GM19372 (cell line): ENCODE results near the gene MSMB.
"Not testable (repeated sequence)": the region's sequence is repeated elsewhere in the genome, so short reads cannot be mapped to it uniquely, and the experiment has no call there.

ENCODE experiments used
- ATAC-seq: cut with Tn5 transposase; IDR thresholded peaks from one replicate; pipeline ENCODE4 v1.9.1; 2021; ENCODE audit warnings: mild to moderate bottlenecking, low read depth, moderate library complexity; ENCODE audit not compliant: unreplicated experiment

Gene MSMB

GRCh38 chr10:46070749-46071148, 24.7 kb upstream of the MSMB start:
- ATAC-seq = no peak

- ATAC-seq = no peak
These were observed 23.8 kb upstream of the MSMB start for GRCh38 chr10:46069771-46070463.

- no peak for ATAC-seq
These were observed 22.8 kb upstream of the MSMB start for GRCh38 chr10:46068905-46069304.

GRCh38 chr10:46068117-46068516, 22.0 kb upstream of the MSMB start:
- no peak for ATAC-seq

GRCh38 chr10:46064269-46064817, 18.3 kb upstream of the MSMB start:
- no peak for ATAC-seq

- no peak for ATAC-seq
These were observed 16.8 kb upstream of the MSMB start for GRCh38 chr10:46062723-46063428.

GRCh38 chr10:46060706-46061105, 14.6 kb upstream of the MSMB start:
- no peak for ATAC-seq

GRCh38 chr10:46057927-46058326, 11.9 kb upstream of the MSMB start:
- not testable (repeated sequence) for ATAC-seq

GRCh38 chr10:46057038-46057437, 11.0 kb upstream of the MSMB start:
- no peak for ATAC-seq

GRCh38 chr10:46055771-46056170, 9.7 kb upstream of the MSMB start:
- ATAC-seq = no peak

- no peak for ATAC-seq
These were observed 7.7 kb upstream of the MSMB start for GRCh38 chr10:46053534-46054434.

- no peak for ATAC-seq
These were observed 6.8 kb upstream of the MSMB start for GRCh38 chr10:46052791-46053375.

GRCh38 chr10:46052057-46052790, 6.2 kb upstream of the MSMB start:
- no peak for ATAC-seq

- ATAC-seq = no peak
These were observed 5.0 kb upstream of the MSMB start for GRCh38 chr10:46050941-46051623.

GRCh38 chr10:46049497-46049831, 3.4 kb upstream of the MSMB start:
- ATAC-seq = not testable (repeated sequence)

- ATAC-seq = no peak
These were observed 2.1 kb upstream of the MSMB start for GRCh38 chr10:46048152-46048551.

GRCh38 chr10:46042527-46042926, 3.5 kb downstream of the MSMB start:
- no peak for ATAC-seq

- ATAC-seq = no peak
These were observed 6.1 kb downstream of the MSMB start for GRCh38 chr10:46040004-46040403.

- ATAC-seq = no peak
These were observed 8.8 kb downstream of the MSMB start for GRCh38 chr10:46037107-46037825.
